GM21381 (cell line): Measurements from ENCODE around the gene APCDD1L.
"Not testable (repeated sequence)": the region's sequence is repeated elsewhere in the genome, so short reads cannot be mapped to it uniquely, and the experiment has no call there.

Experiments used
- ATAC-seq: cut with Tn5 transposase; IDR thresholded peaks from one replicate; pipeline ENCODE4 v1.9.1; 2021; ENCODE audit warnings: mild to moderate bottlenecking, moderate library complexity; ENCODE audit not compliant: unreplicated experiment

APCDD1L gene

DNA sequence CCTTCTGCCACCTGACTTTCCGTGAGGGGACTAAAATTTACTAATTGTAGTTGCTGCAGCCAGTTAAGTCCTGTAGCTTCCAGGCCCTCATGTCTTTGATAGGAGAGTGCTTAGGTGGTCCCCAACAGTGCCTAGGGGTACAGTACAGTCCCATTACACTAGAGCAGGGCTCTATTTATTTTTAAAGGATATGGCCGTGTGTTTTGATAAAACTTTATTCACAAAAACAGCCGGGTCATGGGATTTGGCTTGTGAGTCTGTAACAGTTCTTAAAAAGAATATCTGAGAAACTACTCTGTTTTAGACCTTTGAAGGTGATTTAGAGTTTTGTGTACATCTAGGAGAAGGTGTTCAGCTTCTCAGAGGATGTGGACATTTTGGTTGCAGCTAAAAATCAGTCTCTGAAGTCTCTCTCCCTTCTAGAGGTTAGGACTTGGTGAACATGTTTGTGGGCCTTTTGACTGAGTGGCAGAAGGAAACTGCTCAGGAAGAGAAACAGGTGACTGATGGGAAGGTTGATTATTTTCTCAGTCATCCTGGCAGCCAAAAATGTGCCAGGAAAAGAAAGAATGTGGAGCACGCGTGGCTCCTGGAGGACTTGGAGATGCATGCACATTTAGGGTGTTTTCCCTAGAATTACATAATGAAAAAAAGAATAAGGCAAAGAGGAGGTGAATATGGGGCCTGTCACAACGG lies 68.8 kb downstream of the APCDD1L start:
- ATAC-seq, result no peak

DNA sequence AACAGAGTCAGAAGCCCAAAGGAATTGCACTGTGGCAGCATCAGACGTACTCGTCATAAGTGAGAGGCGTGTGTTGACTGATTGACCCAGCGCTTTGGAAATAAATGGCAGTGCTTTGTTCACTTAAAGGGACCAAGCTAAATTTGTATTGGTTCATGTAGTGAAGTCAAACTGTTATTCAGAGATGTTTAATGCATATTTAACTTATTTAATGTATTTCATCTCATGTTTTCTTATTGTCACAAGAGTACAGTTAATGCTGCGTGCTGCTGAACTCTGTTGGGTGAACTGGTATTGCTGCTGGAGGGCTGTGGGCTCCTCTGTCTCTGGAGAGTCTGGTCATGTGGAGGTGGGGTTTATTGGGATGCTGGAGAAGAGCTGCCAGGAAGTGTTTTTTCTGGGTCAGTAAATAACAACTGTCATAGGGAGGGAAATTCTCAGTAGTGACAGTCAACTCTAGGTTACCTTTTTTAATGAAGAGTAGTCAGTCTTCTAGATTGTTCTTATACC lies 70.4 kb downstream of the APCDD1L start:
- ATAC-seq, result no peak

DNA sequence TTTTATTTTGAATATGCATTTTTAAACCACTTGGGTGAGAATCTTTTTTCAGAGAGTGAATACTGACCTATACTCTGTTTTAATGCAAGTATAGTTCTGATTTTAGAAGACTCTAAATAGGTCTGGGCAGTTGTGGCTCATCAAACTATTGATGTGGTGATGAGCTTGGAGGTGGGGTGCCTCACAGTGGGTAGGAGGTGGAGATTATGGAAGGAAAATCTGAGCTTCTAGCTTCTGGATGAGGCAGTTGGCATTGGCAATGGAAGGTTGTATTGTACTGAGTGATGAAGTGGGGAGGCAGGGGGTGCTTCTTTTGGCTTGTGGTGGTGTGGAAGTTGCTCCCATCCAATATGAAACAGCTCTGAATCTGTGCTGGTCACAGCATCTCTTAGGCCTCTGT lies 73.5 kb downstream of the APCDD1L start:
- ATAC-seq, result no peak

DNA sequence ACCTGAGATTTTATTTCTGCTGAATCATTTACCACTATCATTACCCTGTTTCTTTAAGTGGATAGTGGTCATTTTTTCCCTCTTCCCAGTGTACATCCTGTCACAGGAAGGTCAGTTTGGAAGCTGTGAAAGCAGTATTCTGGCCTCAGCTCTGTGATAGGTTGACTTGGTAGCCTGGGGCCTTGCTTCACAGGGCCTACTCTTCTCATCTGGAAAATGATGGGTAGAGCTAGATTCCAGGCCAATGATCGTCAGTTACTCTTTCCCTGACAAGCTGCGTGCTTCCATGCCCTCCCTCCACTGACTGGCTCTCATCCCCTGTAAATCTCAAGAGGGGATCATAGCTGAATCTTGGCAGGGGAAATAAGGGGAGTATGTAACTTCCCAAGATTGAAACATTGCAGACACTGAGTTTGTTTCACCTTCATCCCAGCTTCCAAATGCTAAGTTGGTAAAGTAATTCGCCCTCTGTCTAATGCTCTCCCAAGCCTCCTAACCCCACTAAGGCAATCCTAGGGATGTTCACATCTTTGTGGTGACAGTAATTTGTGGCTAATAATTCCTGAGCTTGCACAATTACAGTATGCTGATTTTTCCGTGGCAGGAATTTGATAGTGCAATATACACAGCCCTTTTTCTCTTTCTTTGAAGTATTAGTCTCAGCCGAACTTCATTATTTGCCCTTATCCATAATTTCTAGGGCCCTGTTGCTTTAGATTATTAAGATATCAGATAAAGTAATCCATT lies 75.0 kb downstream of the APCDD1L start:
- no peak for ATAC-seq

DNA sequence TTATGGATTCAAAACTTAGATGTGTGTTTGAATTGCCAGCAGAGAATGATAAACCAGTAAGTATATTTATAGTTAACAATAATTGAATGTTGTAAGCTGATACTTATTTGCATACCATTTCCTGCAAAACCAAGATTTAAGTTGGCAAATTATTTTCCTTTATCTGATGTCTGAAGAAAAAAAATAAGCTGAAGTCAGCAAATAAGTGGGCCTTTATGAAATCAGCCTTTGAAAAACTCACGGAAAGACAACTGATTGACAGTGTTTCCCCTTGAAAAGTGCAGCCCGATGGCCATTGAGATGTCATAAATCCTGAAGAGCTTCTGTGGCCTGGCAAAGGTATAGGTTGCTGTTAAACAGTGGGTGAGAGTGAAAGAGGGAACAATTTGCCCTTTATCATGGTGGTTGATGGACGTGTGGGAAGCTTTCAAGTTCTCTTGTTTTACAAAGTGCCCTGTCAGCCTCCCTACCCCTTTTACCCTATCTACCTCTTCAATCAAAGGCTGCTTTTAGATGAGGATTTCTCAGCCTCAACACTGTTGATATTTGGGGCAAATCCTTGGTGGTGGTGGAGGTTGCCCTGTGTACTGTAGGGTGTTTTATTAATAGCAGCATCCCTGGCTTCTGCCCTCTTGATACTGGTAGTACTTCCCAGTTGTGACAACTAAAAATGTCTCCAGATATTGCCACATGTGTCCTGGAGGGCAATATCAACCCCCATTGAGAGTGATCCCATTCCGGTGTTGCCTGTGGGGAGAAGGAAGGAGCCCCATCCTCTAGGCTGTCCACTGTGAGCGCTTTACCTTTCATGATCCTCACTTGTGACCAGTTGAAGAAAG lies 76.0 kb downstream of the APCDD1L start:
- ATAC-seq, result no peak

- ATAC-seq, result peak; percentile 54
These were observed 78.1 kb downstream of the APCDD1L start for GRCh38 chr20:58436868-58437645.

DNA sequence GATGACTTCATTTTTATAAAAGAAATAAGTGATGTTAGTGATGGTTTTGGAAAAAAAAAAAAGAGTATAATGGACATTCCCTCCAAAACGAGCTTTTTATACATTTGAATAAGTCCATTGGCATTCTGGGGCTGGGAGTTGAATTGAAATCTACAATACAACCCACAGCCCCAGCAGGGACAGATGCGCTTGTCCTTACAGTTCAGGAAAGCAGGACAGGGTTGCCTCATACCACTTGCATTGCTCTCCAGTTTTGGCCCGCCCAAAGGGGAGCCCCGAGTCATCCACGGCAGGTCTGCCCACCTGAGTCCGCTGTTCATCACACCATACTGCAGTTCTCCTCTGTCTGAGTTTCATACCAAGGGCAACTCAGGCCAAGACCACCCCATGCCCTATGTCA lies 80.0 kb downstream of the APCDD1L start:
- no peak for ATAC-seq

DNA sequence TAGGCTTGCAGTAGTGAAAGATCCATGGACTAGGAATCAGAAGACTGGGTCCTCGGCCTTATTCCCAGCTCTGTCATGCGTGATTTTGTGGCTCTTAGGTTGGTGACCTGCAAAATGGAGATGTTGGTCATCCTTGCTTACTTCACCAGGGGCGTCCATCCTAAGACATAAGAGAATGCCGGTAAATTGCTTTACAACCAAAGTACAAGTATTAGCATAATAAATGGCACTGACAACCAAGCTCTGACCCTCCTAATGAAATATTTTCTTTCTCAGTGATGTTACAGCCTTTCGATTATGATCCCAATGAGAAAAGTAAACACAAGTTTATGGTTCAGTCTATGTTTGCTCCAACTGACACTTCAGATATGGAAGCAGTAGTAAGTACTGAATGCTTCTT lies 80.9 kb downstream of the APCDD1L start:
- ATAC-seq, result no peak

- no peak for ATAC-seq
These were observed 81.4 kb downstream of the APCDD1L start for GRCh38 chr20:58433759-58434158.

- ATAC-seq, result no peak
These were observed 82.1 kb downstream of the APCDD1L start for GRCh38 chr20:58433029-58433647.

GRCh38 chr20:58432186-58432954 lies 82.8 kb downstream of the APCDD1L start:
- no peak for ATAC-seq

- no peak for ATAC-seq
These were observed 84.1 kb downstream of the APCDD1L start for GRCh38 chr20:58431134-58431533.

DNA sequence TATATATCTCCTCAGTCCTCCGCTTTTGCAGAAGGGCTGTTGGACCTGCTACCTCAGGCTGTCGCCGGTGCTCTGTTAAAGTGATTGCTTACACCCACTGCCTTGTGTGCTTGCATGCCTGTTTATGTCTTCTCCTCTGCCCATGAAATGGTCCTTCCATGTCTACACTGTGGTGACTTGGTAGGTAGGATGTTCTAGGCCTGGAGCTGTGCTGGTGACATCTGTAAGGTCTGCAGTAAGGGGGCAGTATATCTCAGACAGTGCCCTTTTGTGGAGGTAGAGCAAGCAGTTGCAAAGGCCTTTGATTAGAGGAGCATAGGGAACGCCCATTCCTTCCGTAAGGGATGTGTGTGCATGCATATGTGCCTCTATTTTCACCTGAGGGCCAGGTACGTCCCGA lies 85.9 kb downstream of the APCDD1L start:
- ATAC-seq, result no peak

DNA sequence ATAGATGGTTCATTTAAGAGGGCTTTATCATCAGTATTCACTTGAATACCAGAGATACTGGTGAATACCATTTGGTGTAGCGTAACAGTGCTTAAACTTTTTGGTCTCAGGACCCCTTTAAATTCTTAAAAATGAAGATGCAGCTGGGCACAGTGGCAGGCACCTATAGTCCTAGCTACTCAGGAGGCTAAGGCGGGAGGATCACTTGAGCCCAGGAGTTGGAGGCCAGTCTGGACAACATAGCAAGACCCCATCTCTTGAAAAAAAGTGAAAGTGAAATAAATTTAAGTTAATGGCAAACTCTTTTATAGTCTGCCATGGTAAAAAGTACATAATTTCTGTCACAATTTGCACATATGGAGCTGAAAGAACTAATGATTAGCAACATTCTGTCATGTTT lies 86.8 kb downstream of the APCDD1L start:
- no peak for ATAC-seq

- ATAC-seq, result not testable (repeated sequence)
These were observed 87.6 kb downstream of the APCDD1L start for GRCh38 chr20:58427571-58427970.

GRCh38 chr20:58424218-58424969 lies 90.8 kb downstream of the APCDD1L start:
- no peak for ATAC-seq

GRCh38 chr20:58421497-58421850 lies 93.7 kb downstream of the APCDD1L start:
- no peak for ATAC-seq

DNA sequence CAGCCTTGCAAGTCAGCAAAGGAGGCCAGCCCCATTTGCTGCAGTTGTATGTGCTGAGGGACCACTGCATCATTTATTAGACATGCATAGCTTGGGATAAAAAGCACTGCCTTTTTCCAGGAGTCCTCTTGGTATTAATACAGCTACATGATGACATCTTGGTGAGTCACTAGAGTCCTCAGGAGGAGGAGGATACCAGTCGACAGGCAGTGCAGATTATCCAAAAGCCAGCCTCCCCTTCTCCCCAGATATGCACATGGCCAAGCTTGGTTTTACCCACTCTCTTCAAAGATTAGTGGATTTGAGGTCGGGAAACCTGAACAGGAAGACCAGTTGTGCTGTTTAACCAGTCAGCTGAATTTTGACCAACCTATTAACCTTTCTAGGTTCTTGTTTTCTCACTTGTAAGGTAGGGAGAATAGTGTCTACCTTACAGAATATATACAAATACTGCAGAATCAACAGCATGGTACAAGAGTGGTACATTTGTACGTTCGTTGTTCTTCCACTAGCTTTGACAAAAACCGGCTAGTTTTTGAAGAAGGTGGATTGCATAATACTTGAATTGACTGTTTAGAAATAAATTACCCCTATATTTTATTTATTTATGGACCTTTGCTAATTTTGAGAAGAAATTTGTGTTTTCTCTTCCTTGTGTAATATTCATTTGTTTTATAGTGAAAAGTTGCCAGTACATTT lies 94.3 kb downstream of the APCDD1L start:
- no peak for ATAC-seq
